Caki2 (cell line): ENCODE measurements around the gene ZBTB16. TPM values are rescaled to one million over a fixed set of nuclear protein-coding genes. Genes with fewer than 3 reads are reported as not detected.

Experiments
- DNase-seq: peaks from one replicate; pipeline ENCODE4 v3.0.0-alpha.2; 2015; ENCODE audit warnings: low read depth
- in situ Hi-C: cut with HindIII; loops from 2 replicates; pipeline ENCODE4 v1.10.0; 2016; ENCODE audit warnings: low sequenced_read_pairs, low pct_unique_long_range_greater_than_20kb, mixed read lengths
- total RNA-seq: library from RNA; depleted of rRNA; stranded (reverse); fragments of >200 nt; shearing (Covaris generic); gene quantifications from 2 replicates; pipeline ENCODE4 v1.2.3, GENCODE V29; 2014; ENCODE audit warnings: low replicate concordance

ZBTB16 gene
- total RNA-seq, 1 experiment from 2014 or later: not detected

- no peak for DNase-seq
- in situ Hi-C loops: no loop called here
Observed at GRCh38 chr11:114091516-114092397, 32.2 kb downstream of the ZBTB16 start.

- in situ Hi-C loops: no loop called here
- no peak for DNase-seq
Observed at GRCh38 chr11:114092478-114092877, 33.0 kb downstream of the ZBTB16 start.

GRCh38 chr11:114092953-114093352 lies 33.4 kb downstream of the ZBTB16 start:
- in situ Hi-C loops: no loop called here
- DNase-seq: no peak

DNA sequence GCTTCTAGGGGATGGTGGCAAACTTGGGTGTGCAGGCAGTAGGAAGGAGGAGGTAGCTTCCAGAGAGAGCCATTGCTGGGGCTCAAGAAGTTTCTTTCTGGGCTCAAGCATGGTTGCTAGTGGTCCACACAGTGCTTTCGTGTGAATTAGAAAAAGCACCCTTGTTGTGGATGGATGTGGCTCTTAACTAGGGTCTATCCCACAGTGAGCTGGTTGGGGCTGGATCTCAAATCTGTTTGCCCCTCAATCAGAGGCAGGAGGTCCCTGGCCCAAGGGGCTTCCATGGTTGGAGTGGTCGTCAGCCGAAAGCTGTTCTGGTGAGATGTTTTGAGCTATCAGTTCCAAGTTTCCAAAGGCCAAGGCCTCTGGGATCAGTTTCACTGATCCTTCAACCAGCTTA lies 35.0 kb downstream of the ZBTB16 start:
- DNase-seq: no peak
- in situ Hi-C loops: no loop called here

- DNase-seq: no peak
- in situ Hi-C loops: no loop called here
Observed at GRCh38 chr11:114095899-114096298, 36.4 kb downstream of the ZBTB16 start.

GRCh38 chr11:114097832-114098231 lies 38.3 kb downstream of the ZBTB16 start:
- in situ Hi-C loops: no loop called here
- DNase-seq: no peak

GRCh38 chr11:114098927-114099326 lies 39.4 kb downstream of the ZBTB16 start:
- DNase-seq: no peak

GRCh38 chr11:114099392-114100178 lies 40.1 kb downstream of the ZBTB16 start:
- no peak for DNase-seq

More at GRCh38 chr11:114098927-114099326, 39.4 kb downstream of the ZBTB16 start:
- in situ Hi-C loops: no loop called here

DNA sequence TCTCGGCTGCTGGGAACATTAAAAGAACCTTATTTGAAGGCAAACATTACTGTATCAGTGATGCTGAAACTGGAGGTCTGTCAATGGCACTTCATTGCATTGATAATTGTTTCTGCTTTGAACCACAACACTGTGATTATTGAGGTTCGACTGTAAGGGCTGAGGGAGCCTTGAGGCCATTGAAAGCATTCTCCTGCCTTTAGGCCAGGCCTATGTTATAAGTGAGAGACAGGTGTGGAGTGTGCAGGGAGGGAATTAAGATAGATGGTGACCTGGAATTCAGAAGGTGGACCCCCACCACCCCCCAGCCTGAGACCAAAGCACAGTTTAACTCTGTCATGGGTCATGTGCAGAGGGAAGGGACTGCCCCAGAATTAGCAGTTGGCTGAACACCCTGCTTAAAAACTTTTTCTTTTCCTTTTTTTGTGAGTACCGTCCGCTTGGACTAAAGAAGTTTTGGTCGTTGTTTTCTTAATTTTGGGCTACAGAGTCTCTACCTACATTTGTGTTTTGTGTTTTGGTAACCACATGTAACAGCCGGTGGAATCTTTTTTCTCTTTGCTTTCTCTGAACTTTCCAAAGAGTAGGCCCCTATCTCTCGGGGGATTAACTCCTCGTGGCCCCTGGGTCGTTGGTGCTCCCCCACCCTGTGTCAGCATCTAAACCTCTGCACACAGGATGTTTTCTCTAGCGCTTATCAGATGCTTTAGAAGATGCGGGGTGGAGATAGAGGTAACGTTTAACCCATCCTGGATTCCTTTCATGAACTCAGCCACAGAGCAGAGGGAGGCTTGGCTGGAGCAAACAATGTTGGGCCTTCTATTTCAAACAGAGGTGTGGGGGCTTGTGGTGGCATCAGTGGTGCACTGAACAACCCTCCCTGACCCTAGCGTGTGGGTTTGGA lies 43.7 kb downstream of the ZBTB16 start:
- DNase-seq: no peak
- in situ Hi-C loops: no loop called here

More at GRCh38 chr11:114099392-114100178, 40.1 kb downstream of the ZBTB16 start:
- in situ Hi-C loops: no loop called here

- in situ Hi-C loops: no loop called here
- DNase-seq: no peak
Observed at GRCh38 chr11:114105611-114106010, 46.1 kb downstream of the ZBTB16 start.

- no peak for DNase-seq
- in situ Hi-C loops: no loop called here
Observed at GRCh38 chr11:114106047-114106446, 46.5 kb downstream of the ZBTB16 start.

DNA sequence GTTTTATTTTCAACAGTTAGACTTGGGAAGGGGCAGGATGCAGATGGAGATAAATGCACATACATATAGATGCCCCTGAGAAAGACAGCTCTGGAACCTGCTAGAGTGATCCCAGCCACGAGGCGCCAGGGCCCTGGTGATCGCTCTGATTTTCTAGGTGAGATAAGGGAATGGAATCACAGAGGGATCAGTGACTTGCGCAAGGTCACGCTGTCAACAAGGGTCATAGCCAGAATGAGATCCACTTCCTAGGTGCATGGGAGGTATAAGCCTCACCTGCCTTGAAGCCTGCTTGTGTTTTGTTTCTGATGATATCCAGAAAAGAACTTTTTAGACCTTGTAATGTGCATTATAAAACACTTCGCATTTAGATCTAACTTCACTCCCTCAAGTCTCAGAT lies 47.5 kb downstream of the ZBTB16 start:
- no peak for DNase-seq
- in situ Hi-C loops: no loop called here

GRCh38 chr11:114108501-114109205 lies 49.1 kb downstream of the ZBTB16 start:
- in situ Hi-C loops: no loop called here
- DNase-seq: no peak

- DNase-seq: no peak
- in situ Hi-C loops: no loop called here
Observed at GRCh38 chr11:114109206-114110090, 49.9 kb downstream of the ZBTB16 start.

GRCh38 chr11:114110123-114110522 lies 50.6 kb downstream of the ZBTB16 start:
- in situ Hi-C loops: no loop called here
- DNase-seq: no peak

GRCh38 chr11:114110952-114111947 lies 51.7 kb downstream of the ZBTB16 start:
- in situ Hi-C loops: no loop called here
- DNase-seq: no peak
